NT2/D1 (cell line): ENCODE data around the gene URGCP.

Experiments used
- SUZ12 ChIP-seq: IDR thresholded peaks from 2 replicates; pipeline ENCODE4 v1.6.1; 2011; ENCODE audit not compliant: insufficient read length, insufficient read depth; ENCODE audit errors: extremely low read depth
- YY1 ChIP-seq: IDR thresholded peaks from 2 replicates; pipeline ENCODE4 v1.6.1; 2011; ENCODE audit not compliant: insufficient read length, insufficient read depth
- ZNF274 ChIP-seq: IDR thresholded peaks from 2 replicates; pipeline ENCODE4 v1.6.1; 2011; ENCODE audit warnings: mild to moderate bottlenecking, low read depth, low read length

GRCh38 chr7:43834463-43835251 is 71.7 kb downstream of the URGCP start:
- TF ChIP-seq SUZ12 (no peak), YY1 (no peak), ZNF274 (no peak)
